Neutrophil (primary cell): ENCODE measurements around the gene RETSAT.

Experiments
- H3K27ac ChIP-seq: fragments of 200-600 bp; sonication (generic); 2 replicates; pipeline ENCODE4 v1.5.1; 2016; ENCODE audit warnings: mild to moderate bottlenecking, moderate library complexity
- H3K27me3 ChIP-seq: fragments of 200-600 bp; sonication (generic); 2 replicates; pipeline ENCODE4 v1.6.0; 2016; ENCODE audit warnings: mild to moderate bottlenecking
- H3K36me3 ChIP-seq: fragments of 200-600 bp; sonication (generic); 2 replicates; pipeline ENCODE4 v1.5.1; 2017
- H3K4me1 ChIP-seq, 2 experiments: fragments of 200-600 bp in 1 of 2; sonication (generic) in 1 of 2; 1 replicate in 1 of 2; 2 replicates in 1 of 2; pipeline versions ENCODE4 v1.5.1 to v1.6.1; 2013 to 2016; ENCODE audit warnings: low read depth in 1 of 2, low read length in 1 of 2, mild to moderate bottlenecking in 1 of 2, moderate library complexity in 1 of 2; ENCODE audit not compliant: control insufficient read depth in 1 of 2, insufficient read depth in 1 of 2
- H3K4me3 ChIP-seq, 2 experiments: fragments of 200-600 bp in 1 of 2; sonication (generic) in 1 of 2; 1 replicate in 1 of 2; 2 replicates in 1 of 2; pipeline ENCODE4 v1.5.1; 2013 to 2016; ENCODE audit warnings: low read depth in 1 of 2, low read length in 1 of 2, mild to moderate bottlenecking in 1 of 2, moderate library complexity in 1 of 2
- H3K9me3 ChIP-seq: fragments of 200-600 bp; sonication (generic); 2 replicates; pipeline ENCODE4 v1.5.1; 2016
- CTCF ChIP-seq: fragments of 200-600 bp; sonication (generic); IDR thresholded peaks from 2 replicates; pipeline ENCODE4 v1.5.1; 2016; ENCODE audit warnings: antibody characterized with exemption

Gene RETSAT

DNA sequence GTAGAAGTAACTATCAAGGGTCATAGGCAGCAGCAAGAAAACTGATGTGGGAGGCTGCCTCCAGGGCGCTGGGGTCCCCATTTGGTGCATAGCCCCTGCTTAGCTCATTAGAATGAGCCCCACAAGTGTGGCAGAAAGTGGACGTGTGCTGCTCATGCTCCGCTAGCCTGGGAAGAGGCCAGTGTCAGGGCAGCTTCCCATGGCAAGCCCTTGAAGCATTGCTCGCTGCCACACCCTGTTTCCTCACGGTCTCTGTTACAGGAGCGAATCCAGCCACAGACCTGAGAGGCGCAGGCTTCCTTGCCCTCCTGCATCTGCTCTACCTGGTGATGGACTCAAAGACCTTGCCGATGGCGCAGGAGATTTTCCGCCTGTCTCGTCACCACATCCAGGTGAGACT lies 22.8 kb upstream of the RETSAT start:
- Histone ChIP-seq H3K36me3 (peaks cover 55% of the 10 kb centered on the region), H3K4me1 (no peaks in the 10 kb centered on the region), H3K27me3 (no peaks in the 10 kb centered on the region), H3K27ac (no peak overlapping the region), H3K9me3 (peaks cover 4% of the 10 kb centered on the region), H3K4me3 (no peak overlapping the region)
- TF ChIP-seq CTCF = no peak

DNA sequence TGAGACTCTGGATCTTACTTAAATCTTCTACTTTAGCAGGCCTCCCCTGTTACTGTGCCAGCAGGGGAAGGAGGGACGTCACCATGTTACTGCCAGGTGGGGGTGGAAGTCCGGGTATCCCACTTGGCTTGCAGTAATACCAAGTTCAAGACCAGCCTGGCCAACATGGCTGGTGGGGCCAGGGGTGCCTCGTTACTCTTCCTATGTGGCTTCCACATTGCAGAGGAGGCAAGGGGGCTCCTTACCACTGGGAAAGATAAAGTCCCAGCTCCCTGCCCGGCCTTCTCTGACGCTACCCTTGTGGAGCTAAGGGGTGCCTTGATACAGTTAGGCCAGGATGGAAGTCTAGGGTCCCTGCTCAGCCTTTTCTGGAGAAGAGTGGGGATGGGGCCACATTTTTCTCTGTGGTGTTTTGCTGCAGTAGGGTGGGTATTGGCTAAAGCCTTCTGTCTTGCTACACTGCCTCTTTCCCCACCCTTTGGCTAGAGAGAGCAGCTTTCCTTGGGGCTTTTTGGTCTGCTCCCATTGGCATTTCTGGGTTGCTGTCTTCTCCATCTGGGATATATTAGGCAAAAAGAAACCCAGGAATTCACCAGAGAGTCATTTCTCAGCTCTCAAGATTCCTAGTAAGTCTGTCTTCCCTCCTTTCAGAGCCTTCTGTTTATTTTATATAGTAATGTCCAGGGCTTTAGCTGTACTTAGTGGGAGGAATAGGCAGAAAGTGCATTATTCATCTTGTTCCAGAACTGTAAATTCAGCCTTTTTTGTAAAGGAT lies 22.1 kb upstream of the RETSAT start:
- H3K27ac ChIP-seq = no peak overlapping the region
- no peak for TF ChIP-seq CTCF
- peaks cover 4% of the 10 kb centered on the region for H3K9me3 ChIP-seq
- no peak overlapping the region for H3K4me3 ChIP-seq
- H3K4me1 ChIP-seq = peaks cover 0 to under 1% of the 10 kb centered on the region in 2 experiments
- H3K36me3 ChIP-seq = peaks cover 61% of the 10 kb centered on the region
- H3K27me3 ChIP-seq = no peaks in the 10 kb centered on the region

- peaks cover 40% of the 10 kb centered on the region for H3K36me3 ChIP-seq
- peak overlapping the region; percentile 39 for H3K27ac ChIP-seq
- no peaks in the 10 kb centered on the region for H3K27me3 ChIP-seq
- H3K9me3 ChIP-seq = no peaks in the 10 kb centered on the region
- no peak for TF ChIP-seq CTCF
- peaks cover 4 to 9% of the 10 kb centered on the region in 2 experiments for H3K4me1 ChIP-seq
- no peak overlapping the region for H3K4me3 ChIP-seq
Measured at GRCh38 chr2:85371045-85371444, 16.7 kb upstream of the RETSAT start.

GRCh38 chr2:85369500-85369899 lies 15.2 kb upstream of the RETSAT start:
- TF ChIP-seq CTCF = no peak
- Histone ChIP-seq H3K27ac (no peak overlapping the region), H3K27me3 (no peaks in the 10 kb centered on the region), H3K36me3 (peaks cover 35% of the 10 kb centered on the region), H3K4me3 (no peak overlapping the region), H3K4me1 (peaks cover 4 to 9% of the 10 kb centered on the region in 2 experiments), H3K9me3 (no peaks in the 10 kb centered on the region)

GRCh38 chr2:85368921-85369320 lies 14.6 kb upstream of the RETSAT start:
- Histone ChIP-seq H3K4me1 (peaks cover 4 to 9% of the 10 kb centered on the region in 2 experiments), H3K4me3 (no peak overlapping the region), H3K9me3 (no peaks in the 10 kb centered on the region), H3K27ac (no peak overlapping the region), H3K36me3 (peaks cover 35% of the 10 kb centered on the region), H3K27me3 (no peaks in the 10 kb centered on the region)
- TF ChIP-seq CTCF = no peak
